Fibroblast of the aortic adventitia (primary cell): Measurements from ENCODE around the gene MAPT. TPM values are rescaled to one million over a fixed set of nuclear protein-coding genes. Genes with fewer than 3 reads are reported as not detected.

Source experiments
- DNase-seq: peaks from one replicate; pipeline ENCODE4 v3.0.0-alpha.2; 2010; ENCODE audit warnings: low read depth
- H3K4me3 ChIP-seq: 2 replicates; pipeline ENCODE4 v1.5.1; 2011; ENCODE audit warnings: low read depth, mild to moderate bottlenecking, control low read depth, low read length, moderate library complexity
- total RNA-seq: library from RNA; depleted of rRNA; stranded (reverse); fragments of >200 nt; gene quantifications from 2 replicates; pipeline ENCODE4 v1.2.3, GENCODE V29; 2012; ENCODE audit warnings: low replicate concordance
- TF ChIP-seq, protein P1 (sequence below): IDR thresholded peaks from 2 replicates; pipeline ENCODE4 v1.5.1; 2011; ENCODE audit warnings: mild to moderate bottlenecking, low read length, control low read depth, inconsistent platforms; ENCODE audit not compliant: insufficient read depth

MAPT gene
- total RNA-seq, 1 donor: 0.54 TPM

DNA sequence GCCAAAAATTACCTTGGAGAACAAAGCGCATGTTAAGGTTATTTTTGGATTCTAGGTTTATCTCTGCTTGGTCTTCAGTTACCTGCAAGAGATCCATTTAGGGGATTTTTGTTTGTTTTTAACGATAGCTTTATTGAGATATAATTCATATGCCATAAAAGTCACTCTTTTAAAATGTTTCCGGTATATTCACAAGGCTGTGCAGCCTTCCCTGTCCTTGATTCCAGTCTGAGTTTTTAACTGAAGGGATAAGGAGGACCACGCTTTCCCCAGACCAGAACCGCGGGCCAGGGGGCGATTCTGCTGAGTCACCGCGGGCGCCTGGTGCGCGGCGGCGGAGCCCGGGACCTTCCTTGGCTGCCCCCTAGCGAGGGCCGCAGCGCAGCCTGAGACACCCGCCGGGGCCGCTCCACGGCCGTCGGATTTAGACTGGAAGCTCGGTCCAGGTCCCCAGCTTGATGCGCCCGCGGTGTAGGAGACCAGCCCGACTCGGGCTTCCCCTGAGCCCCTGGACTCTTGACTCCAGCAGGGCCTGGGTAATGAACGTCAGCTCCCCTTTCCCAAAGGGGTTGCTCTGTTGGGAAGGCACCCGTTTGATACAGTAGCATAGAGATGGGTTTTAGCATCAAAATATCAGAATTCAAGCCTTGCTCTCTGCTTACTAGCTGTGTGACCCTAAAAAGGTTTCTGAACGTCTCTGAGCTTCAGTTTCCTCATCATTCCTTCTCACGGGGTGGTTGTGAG is 54.7 kb downstream of the MAPT start:
- TF ChIP-seq, protein P1, sequence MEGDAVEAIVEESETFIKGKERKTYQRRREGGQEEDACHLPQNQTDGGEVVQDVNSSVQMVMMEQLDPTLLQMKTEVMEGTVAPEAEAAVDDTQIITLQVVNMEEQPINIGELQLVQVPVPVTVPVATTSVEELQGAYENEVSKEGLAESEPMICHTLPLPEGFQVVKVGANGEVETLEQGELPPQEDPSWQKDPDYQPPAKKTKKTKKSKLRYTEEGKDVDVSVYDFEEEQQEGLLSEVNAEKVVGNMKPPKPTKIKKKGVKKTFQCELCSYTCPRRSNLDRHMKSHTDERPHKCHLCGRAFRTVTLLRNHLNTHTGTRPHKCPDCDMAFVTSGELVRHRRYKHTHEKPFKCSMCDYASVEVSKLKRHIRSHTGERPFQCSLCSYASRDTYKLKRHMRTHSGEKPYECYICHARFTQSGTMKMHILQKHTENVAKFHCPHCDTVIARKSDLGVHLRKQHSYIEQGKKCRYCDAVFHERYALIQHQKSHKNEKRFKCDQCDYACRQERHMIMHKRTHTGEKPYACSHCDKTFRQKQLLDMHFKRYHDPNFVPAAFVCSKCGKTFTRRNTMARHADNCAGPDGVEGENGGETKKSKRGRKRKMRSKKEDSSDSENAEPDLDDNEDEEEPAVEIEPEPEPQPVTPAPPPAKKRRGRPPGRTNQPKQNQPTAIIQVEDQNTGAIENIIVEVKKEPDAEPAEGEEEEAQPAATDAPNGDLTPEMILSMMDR: peak; percentile 71
- peak overlapping the region; percentile 25 for H3K4me3 ChIP-seq
- peak; percentile 55 for DNase-seq

DNA sequence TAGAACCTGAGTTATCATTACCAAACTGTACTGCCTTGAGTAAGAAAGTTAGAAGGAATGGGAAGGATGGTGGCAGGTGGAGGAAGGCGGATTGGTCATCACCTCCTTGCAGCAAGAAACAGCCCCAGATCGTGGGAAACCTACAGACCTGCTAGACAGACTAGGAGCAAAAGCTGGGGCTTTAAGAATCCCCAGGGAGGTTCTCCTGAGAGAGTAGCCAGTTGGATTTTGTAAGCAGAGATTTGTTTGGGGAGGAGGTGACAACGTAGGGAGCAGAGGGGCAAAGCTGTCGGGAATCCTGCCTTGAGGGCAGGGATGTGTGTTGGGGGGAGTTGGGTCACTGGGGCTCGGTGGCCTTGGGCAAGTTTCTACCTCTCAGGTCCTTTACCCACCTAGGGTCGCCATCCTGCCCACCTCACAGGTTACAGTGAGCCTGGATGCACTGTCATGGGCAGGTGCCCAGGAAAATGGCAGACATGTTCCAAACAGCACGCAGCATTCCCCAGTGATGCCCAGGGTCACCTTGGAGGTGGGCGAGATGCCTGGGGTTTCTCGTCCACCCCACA is 55.5 kb downstream of the MAPT start:
- DNase-seq: no peak
- TF ChIP-seq, protein P1: no peak
- H3K4me3 ChIP-seq: no peak overlapping the region

DNA sequence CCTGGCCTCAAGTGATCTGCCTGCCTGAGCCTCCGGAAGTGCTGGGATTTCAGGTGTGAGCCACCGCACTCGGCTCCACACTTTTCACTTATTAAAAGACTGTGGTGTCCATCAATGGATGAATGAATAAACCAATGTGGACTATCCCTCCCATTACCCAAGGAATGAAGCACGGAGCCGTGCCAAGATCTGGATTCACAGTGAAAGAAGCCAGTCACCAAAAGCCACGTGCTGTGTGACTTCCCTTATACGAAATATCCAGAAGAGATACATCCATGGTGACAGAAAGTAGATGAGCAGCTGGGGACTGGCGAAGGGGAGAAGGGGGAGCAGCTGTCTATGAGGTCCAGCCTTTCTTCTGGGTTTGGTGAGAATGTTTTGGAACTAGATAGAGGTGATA is 56.5 kb downstream of the MAPT start:
- TF ChIP-seq, protein P1: no peak
- no peak overlapping the region for H3K4me3 ChIP-seq
- DNase-seq: no peak

DNA sequence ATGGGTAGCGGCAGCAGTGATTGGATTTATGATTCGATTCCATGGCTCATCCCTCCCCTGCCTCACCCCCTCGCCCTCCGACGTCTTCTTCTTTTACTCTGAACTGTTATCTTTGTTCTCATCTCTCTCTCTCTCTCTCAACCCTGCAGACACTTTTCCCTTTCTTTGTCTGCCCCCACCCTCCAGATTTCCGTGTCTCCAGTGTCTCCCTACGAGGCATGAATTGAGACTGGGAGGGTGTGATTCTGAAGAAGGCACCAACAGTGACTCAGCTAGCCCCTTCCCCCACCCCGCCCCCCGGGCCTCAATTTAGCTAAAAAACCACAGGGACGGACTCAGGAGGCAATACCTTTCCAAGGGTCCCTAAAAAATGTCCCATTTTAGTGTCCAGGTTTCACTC is 57.0 kb downstream of the MAPT start:
- no peak overlapping the region for H3K4me3 ChIP-seq
- DNase-seq: no peak
- TF ChIP-seq, protein P1: no peak

DNA sequence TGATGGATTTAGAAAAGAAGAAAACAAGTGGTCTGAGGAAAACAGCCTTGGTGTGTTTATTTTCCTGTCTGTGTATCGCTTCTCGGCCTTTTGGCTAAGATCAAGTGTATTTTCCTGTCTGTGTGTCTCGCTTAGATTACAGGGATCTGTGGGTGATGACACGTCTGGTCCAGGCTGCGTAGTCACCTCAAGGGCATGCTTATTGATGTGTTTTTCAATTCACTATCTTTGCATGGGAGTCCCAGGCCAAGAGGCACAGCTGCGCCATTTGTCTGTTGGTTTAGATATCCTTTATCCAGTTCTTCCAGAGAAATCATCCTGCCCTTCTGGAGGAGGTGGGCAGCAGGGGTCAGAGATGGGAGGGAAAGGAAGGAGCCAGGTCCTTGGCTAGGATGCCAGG is 57.6 kb downstream of the MAPT start:
- H3K4me3 ChIP-seq: no peak overlapping the region
- TF ChIP-seq, protein P1: no peak
- DNase-seq: no peak

DNA sequence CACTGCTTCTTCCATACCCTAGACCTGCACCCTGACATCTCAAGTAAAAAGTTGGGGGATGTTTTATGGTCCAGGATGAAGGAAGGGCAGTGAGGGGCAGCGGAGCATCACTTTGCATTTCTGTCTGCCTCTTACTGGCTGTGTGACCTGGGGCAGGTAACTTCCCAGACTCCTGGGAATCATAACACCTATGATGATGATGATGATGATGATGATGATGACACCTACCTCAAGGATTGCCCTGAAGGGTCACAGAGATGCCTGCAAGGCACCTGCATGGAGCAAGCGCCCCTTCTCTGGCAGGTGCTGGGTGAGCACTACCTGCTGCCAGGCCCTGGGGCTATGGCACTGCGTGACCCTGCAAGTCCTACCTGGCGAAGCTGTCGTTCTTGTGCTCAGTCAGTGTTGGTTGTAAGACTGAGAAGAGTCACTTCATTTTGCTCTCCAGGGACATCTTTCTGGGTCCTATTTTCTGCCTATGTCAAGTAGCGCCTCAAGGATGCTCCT is 58.5 kb downstream of the MAPT start:
- no peak for DNase-seq
- TF ChIP-seq, protein P1: no peak
- H3K4me3 ChIP-seq: no peak overlapping the region
